Stimulated activated CD4-positive, alpha-beta T cell treated with anti-CD3 and anti-CD28 coated beads, Interleukin-12 subunit alpha, Interleukin-12 subunit beta, amount 100 ng/mL, for 48 hours (primary cell): ENCODE measurements around the gene APOH.

Source experiments
- DNase-seq, 3 donors: peaks; one replicate each; pipeline ENCODE4 v3.0.0-alpha.2; 2020; ENCODE audit warnings: low read depth in 2 of 3, low spot score in 1 of 3

Gene APOH

DNA sequence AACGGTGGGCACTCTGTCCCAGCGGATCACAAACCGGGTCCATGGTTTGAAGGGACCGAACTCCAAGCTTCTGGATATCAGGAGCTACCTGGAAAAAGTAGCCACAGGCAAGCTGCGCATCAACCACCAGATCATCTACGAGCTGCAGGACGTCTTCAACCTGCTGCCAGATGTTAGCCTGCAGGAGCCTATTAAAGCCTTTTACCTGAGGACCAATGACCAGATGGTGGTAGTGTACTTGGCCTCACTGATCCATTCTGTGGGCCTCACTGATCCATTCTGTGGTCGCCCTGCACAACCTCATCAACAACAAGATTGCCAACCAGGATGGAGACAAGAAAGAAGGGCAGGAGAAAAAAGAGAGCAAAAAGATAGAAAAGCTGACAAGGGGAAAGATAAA lies 31.0 kb downstream of the APOH start:
- DNase-seq, result no peak

DNA sequence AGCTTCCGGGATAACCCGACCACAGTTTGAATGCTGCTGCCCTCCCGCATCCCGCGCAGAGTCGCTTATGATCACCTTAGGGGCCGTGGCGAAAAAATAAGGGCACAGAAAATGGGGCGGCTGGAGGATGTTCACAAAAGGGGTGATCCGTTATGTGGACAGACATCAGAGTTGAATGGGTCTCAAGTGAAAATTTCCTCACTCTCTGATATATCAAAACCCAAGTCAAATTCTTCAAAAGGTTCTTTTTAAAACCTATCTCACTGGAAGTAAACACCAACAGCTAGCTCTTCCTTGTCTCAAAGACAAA lies 36.9 kb downstream of the APOH start:
- DNase-seq, result no peak

DNA sequence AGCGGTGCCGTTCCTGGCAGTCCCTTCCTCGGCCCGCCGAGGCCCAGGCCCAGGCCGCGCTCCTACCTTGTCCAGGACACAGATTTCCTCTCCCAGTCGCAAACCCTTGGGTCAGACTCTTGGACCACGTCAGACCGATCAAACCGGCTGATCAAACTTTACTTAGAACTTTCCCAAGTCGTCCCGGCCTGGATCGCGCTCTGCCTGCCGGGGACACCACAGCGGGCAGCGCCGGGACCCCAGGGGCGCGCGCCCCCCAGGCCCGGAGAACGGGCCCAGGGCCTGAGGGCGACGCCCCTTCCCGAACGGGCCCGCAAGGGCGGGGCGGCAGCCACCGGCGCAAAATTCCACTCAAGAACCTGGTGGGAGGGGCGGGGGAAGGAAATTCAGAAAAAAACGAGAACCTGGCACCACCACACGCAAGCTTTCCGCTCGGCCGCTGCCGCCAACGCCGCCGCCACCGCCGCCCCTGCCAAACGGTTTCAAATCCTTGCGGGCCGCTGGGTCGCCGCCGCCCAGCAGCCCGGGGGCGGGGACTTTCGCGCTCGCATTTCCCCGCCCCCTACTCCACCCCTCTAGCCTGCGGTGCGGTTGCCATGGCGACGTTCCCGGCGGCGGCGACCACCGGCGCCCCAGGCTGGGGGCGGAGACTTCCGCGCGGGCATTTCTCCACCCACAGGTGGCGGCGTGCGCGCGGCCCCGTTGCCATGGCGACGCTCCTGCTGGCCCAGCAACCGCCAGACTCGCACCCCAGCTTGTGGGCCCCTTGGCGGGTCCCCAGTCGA lies 37.4 kb downstream of the APOH start, which contains the start of gene CEP112:
TSS of gene CEP112 (minus strand) at position 541 of the 785 bp plus-strand sequence.
- DNase-seq, result peak; percentile 58 to 80 (median 59)

DNA sequence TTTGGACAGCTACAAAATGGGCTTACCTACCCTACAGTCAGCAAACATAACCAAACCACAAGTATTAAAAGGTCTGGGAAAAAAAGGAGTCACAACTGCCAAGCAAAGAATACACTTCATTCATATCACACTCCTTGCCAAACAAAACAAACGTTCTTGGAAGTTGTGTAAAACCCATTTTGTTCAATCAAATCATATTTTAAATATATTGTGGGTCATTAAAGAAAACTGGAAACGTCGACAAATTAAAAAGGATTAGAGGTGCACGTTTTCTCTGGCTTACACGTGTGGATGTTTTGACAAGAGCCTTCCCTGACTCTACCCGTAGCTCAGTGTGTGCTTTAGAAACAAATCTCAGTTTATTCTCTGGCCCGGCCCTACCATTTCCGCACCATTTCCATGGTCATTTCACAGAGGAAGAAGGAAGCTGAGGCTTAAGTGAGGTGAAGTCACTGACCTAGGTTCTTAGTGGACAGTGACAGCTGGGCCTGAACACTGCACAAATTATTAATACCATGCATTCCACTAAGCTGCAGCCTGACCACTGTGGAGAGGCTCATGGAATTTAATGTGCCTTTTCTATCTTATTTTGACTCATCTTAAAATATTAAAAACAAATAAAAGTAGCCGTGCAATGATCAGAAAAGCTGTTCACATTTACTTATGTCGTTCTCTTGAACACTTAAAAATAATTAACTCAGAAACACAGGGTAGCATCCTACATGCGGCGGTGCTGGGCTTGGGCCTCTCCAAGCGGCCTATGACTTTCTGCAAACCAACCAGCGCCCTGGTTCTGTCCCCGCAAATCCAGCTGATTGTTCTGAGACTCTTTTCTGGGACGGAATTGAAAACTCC lies 38.2 kb downstream of the APOH start:
- no peak for DNase-seq

DNA sequence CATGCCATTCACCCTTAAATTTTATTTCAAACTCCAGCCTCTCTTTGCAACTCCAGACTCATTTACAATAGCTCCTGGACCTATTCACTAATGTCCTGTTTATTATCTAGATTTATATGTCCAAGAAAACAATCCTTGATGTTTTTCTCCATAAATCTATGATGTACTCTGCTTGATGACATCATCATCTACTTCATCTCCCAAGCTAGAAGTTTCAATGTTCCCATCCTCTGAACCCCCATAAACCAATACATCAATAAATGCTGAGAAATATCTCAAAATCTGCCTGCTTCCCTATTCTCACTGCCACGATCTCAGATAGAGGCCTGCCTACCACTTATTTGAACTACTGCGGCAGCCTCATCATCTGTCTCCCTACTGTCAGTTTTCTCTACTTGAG lies 41.5 kb downstream of the APOH start:
- DNase-seq, result no peak

DNA sequence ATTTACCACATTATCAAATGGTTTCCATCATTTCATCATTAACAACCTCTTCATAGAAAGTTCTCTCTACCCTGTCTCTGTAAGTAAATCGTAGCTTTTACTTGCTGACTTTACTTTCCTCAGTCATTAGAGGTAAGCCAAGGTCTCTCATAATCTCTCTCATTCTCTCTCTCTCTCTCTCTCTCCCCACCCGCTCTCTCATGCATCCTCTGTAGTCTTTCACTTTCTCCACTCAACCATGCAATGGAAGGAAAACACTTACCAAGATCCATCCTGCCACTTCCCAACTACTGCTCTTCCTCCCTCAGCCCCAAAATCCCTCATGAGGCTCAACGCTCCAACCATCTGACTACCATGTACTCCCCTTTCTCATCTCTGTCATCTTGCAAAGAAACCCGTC lies 43.4 kb downstream of the APOH start:
- DNase-seq, result no peak

DNA sequence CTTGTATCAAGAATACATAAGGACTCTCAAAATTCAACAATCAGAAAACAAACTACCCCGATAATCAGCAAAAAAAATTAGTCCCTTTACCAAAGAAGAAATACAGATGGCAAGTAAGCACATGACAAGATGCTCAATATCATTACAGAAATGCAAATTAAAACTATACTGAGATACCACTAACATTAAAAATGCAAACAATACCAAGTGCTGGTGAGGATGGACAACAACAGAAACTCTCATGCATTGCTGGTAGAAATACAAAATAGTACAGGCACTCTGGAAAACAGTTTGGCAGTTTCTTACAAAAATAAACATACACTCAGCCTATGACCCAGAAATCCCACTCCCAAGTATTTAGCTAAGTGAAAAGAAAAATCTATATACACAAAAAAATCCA lies 44.8 kb downstream of the APOH start:
- no peak for DNase-seq

DNA sequence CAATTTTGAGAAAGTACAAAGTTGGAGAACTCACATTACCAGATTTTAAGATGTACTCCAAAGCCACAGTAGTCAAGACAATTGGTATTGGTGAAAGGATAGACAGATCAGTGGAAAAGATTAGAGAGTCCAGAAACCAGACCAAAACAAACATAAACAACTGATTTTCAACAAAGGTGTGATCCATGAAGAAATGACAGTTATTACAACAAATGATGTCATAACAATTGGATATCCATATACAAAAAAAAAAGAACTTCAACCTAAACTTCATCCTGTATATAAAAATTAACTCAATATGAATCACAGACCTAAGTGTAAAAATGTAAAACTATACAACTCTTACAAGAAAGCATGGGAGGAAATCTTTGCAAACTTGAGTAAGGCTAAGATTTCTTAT lies 45.7 kb downstream of the APOH start:
- DNase-seq, result no peak

DNA sequence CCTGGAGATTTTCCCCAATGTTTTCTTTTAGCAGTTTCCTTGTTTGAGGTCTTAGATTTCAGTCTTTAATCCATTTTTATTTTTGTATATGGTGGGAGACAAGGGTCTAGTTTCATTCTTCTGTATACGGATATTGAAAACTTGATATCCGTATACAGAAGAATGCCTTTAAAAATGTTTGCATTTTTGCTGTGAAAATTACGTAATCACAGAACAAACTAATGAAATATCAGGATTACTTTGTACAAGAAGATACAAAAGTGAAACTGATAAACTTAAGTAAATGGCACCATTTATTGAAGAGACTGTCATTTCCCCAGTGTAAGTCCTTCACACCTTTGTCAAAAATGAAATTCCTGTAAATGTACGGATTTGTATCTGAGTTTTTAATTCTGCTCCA lies 50.6 kb downstream of the APOH start:
- DNase-seq, result no peak

DNA sequence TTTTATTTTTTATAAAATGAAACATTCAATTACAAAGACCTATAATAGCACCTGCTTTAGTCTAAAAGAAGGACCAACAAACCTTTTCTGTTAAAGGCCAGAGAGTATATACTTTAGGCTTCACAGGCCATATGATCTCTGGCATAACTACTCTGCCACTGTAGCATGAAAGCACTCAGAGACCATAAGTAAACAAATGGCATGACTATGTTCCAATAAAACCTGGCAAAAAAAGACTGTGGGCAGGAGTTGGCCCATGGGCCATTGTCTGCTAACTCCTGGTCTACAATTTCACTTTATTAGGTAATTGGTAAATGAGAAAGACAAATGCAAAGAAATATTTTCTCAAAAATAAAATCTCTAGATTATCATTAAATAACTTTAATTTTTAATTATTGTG lies 52.2 kb downstream of the APOH start:
- no peak for DNase-seq

DNA sequence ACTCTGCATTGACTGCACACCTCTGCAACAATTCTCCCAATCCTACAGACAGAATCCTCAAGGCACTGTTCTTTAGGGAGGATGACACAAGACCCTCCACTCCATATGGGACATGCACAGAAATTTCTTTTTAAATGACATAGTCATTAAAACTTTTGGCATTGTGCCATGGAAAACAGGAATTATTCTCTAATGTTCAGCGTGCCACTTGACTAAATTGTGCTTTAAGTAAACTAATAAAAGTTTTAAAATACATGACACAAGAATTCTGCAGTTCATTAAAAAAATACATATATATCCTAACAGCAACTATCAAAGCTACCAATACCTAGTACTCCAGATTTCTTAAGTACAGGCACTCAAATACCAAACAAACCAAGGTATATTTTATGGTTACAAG lies 53.3 kb downstream of the APOH start:
- no peak for DNase-seq

DNA sequence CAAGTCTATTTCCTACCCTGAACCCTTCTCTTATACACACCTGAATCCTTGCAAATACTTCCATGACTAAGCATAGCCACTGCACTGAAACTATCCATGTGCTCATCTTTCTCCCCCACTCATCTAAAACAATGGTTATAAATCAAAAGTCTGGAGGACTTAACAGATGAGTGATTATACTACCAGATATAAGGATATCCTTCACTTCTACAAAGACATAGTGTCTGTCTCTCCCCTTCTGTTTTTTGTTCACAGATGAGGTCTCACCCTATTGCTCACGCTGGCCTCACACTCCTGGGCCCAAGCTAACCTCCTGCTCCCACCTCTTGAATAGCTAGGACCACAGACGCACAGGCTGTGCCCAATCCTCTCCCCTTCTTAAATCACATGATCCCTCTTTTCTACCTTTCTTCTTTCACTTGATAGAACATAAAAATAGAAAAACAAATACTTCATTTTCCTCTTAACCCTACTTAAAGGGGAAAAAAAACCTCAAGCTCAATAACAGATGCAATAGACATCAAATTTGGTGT lies 56.5 kb downstream of the APOH start:
- DNase-seq, result no peak

DNA sequence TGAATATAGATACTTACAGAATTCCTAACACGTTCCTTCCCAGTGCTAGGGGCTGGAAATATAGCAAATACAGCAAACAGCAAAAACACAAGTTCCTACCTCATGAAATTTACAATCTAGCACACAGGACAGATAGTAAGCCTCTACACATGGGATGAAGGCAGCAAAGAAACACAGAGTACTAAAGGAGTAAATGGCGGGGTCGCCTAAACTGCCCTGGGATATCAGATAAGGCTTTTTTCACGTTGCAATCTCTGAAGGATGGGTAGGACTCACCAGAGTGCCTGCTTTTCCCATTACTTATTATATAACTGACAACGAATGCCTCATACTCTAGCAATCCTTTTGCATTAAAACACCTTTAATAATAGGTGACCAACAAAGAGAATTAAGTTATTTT lies 57.1 kb downstream of the APOH start:
- DNase-seq, result no peak

DNA sequence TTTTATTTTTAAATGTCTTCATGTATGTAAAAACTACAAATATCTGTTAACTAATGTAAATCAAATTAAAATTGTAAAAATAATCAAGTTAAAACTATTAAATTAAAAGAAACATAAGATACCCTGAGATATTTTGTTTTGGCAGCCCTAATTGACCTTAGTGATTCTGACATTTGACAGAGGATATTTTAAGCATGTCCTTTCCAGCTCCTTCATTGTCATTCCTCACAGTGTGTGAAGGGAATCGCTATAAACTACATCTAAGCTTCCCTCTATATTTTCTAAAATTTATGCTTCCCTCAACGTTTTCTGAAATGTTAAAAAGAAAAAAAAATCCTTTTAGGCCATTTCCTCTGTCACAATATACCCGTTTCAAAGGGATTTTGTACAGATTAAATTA lies 57.5 kb downstream of the APOH start:
- no peak for DNase-seq

DNA sequence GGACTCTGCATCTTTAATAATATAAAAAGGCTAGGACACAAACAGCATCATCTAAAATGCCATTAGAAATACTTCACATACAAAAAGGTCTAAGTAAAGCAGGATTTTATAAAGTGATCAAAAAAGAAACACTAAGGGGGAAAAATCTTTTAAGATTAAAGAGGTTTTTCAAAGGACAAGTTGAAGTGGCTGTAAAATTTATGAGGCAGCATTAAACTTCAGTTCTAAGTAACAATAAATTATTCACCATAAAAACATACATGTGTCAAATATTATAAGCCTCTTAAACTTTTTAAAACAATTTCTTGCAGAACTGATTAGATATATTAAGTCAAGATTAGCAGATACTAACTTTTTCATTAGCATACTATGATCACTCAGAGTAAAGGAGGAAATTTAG lies 58.0 kb downstream of the APOH start:
- DNase-seq, result no peak

DNA sequence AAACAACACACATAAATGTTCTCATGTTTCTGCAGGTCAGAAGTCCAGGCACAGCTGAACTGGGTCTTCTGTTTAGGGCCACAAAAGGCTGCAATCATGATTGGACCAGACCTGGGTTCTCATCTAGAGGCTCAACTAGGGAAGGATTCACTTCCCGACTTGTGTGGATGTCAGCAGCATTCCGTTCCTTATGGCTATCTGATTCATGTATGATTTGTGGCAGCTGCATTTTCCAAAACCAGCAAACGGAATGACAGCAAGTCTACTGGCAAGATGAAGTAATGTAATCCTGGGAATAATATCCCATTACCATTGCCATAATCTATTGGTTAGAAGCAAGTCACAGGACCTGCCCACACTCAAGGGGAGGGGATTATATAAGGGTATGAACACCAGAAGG lies 59.4 kb downstream of the APOH start:
- no peak for DNase-seq

DNA sequence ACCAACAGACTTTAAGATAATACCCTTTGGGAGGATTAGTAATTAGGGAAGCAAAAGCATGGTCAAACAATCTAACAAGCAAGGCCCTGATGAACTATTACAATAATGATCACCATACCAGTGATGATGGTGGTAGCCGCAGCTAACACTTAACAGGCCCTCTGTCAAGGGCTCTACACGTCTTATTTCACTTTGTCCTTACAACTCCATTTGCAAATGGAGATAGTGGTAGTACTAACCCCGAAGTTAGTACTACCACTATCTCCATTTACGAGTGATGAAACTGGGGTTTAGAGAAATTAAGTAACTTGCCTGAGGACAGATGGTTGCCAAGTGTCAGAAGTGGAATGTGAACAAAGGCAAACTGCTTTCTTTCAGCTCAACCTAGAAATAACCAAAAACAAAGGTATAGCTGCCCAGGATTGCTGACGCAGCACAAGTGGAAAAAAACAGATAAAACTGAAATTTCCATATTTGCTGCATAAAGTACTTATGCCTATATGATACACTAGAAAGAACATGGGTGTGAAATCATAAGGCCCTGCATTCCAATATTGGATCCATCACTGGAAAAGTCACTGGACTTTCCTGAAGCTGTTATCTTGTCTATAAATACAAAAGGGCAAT lies 61.9 kb downstream of the APOH start:
- DNase-seq, result no peak

DNA sequence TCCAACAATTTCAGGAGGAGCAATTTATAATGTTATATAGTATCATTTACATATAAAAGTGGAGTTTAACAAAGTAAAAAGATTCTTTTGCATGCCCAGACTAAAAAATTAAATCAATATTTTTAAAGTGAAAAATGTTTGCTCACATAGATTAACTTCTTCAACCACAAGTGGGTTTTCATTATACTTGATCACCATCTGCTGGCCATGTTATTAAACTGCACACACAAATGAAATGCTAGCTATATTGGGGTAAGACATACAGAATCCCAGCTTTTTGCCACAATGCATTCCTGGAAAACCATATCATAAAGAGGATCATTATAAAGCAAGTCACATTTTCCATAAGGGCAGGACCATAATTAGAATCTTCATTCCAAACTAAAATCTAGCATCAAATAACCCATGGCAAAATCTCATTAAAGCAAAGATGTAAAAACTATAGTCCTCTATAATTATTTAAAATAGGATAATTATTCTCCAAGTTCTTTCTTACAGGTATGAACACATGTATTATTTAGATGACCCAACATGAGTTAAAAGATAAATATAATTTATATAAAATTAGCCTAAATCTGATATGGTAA lies 63.6 kb downstream of the APOH start:
- DNase-seq, result peak in 1 of 3 donors; percentile 37
